GM12878 (cell line): ENCODE results near the gene MRPS21. TPM values are rescaled to one million over a fixed set of nuclear protein-coding genes. Genes with fewer than 3 reads are reported as not detected.
A peak's percentile ranks its signal among the peaks of the same experiment; 100 is the strongest.

Source experiments
- BACH1 ChIP-seq: fragments of 450-650 bp; IDR thresholded peaks from 2 replicates; pipeline ENCODE4 v1.6.1; 2017; ENCODE audit warnings: mild to moderate bottlenecking, borderline replicate concordance
- BCL3 ChIP-seq: IDR thresholded peaks from 2 replicates; pipeline ENCODE4 v1.6.1; 2011; ENCODE audit warnings: borderline replicate concordance, low read depth, mild to moderate bottlenecking, moderate library complexity, low read length; ENCODE audit not compliant: insufficient read depth, poor library complexity, severe bottlenecking
- CBFB ChIP-seq: IDR thresholded peaks from 2 replicates; pipeline ENCODE4 v1.6.1; 2016; ENCODE audit warnings: antibody characterized with exemption, low read depth
- CREM ChIP-seq: IDR thresholded peaks from 2 replicates; pipeline ENCODE4 v1.6.1; 2014; ENCODE audit warnings: antibody characterized with exemption, low read depth
- EGR1 ChIP-seq, 2 experiments: IDR thresholded peaks; 1 replicate in 1 of 2; 2 replicates in 1 of 2; pipeline ENCODE4 v1.6.1; 2011 to 2012; ENCODE audit warnings: low read depth in 2 of 2, low read length in 2 of 2, borderline replicate concordance in 1 of 2, mild to moderate bottlenecking in 1 of 2, moderate library complexity in 1 of 2
- EZH2 ChIP-seq: IDR thresholded peaks from 2 replicates; pipeline ENCODE4 v1.6.1; 2012; ENCODE audit warnings: low read depth, mild to moderate bottlenecking, control low read depth, inconsistent platforms, low read length, borderline replicate concordance; ENCODE audit not compliant: control insufficient read depth
- GABPA ChIP-seq: IDR thresholded peaks from 2 replicates; pipeline ENCODE4 v1.6.1; 2014; ENCODE audit warnings: antibody characterized with exemption, low read depth, mild to moderate bottlenecking, inconsistent platforms
- IKZF1 ChIP-seq: fragments of 450-650 bp; conservative IDR thresholded peaks from 2 replicates; pipeline ENCODE4 v1.6.1; 2017; ENCODE audit warnings: antibody characterized with exemption, mild to moderate bottlenecking
- JUNB ChIP-seq: IDR thresholded peaks from 2 replicates; pipeline ENCODE4 v1.6.1; 2016; ENCODE audit warnings: antibody characterized with exemption, mild to moderate bottlenecking
- KDM1A ChIP-seq: fragments of 200-600 bp; sonication (generic); IDR thresholded peaks from 2 replicates; pipeline ENCODE4 v1.6.1; 2016; ENCODE audit warnings: borderline replicate concordance
- LARP7 ChIP-seq: fragments of 450-650 bp; IDR thresholded peaks from 2 replicates; pipeline ENCODE4 v1.6.1; 2017; ENCODE audit warnings: mild to moderate bottlenecking
- MLLT1 ChIP-seq: fragments of 450-650 bp; IDR thresholded peaks from 2 replicates; pipeline ENCODE4 v1.6.1; 2016; ENCODE audit warnings: mild to moderate bottlenecking
- PML ChIP-seq: IDR thresholded peaks from 2 replicates; pipeline ENCODE4 v1.6.1; 2012; ENCODE audit warnings: low read length, inconsistent platforms
- POLR2A ChIP-seq: IDR thresholded peaks from 2 replicates; pipeline ENCODE4 v1.6.1; 2011; ENCODE audit warnings: low read depth, mild to moderate bottlenecking, low read length
- RELB ChIP-seq: fragments of 450-650 bp; IDR thresholded peaks from 2 replicates; pipeline ENCODE4 v1.6.1; 2017; ENCODE audit warnings: low read depth, mild to moderate bottlenecking, moderate library complexity
- RUNX3 ChIP-seq: IDR thresholded peaks from 2 replicates; pipeline ENCODE4 v1.6.1; 2012; ENCODE audit warnings: low read length, inconsistent platforms
- SMAD1 ChIP-seq: fragments of 450-650 bp; IDR thresholded peaks from 2 replicates; pipeline ENCODE4 v1.6.1; 2018; ENCODE audit warnings: mild to moderate bottlenecking, low read depth; ENCODE audit not compliant: partially characterized antibody
- SMAD5 ChIP-seq: IDR thresholded peaks from 2 replicates; pipeline ENCODE4 v1.6.1; 2016; ENCODE audit warnings: antibody characterized with exemption, low read depth
- SMARCA5 ChIP-seq: fragments of 450-650 bp; IDR thresholded peaks from 2 replicates; pipeline ENCODE4 v1.6.1; 2017; ENCODE audit warnings: mild to moderate bottlenecking
- SUPT20H ChIP-seq: IDR thresholded peaks from 2 replicates; pipeline ENCODE4 v1.6.1; 2011; ENCODE audit warnings: low read depth, mild to moderate bottlenecking, low read length, moderate library complexity, borderline replicate concordance; ENCODE audit not compliant: control insufficient read depth
- WRNIP1 ChIP-seq: IDR thresholded peaks from 2 replicates; pipeline ENCODE4 v1.6.1; 2011; ENCODE audit warnings: low read depth, low read length, improper control_type of control experiment, borderline replicate concordance
- ZNF24 ChIP-seq: fragments of 450-650 bp; IDR thresholded peaks from 2 replicates; pipeline ENCODE4 v1.6.1; 2017; ENCODE audit warnings: antibody characterized with exemption, mild to moderate bottlenecking
- ZNF274 ChIP-seq: IDR thresholded peaks from one replicate; pipeline ENCODE4 v1.8.0; 2011; ENCODE audit not compliant: insufficient read length, insufficient read depth
- polyA plus RNA-seq, 11 experiments: library from polyadenylated mRNA; depleted of rRNA in 4 of 11; unstranded in 6 of 11; stranded (reverse) in 5 of 11; fragments of >200 nt; fragmentation: Nextera tagmentation in 4 of 11; fragmentation: Illumina TruSeq in 1 of 11; extraction: Ambion mirVana in 4 of 11; extraction: Trizol in 1 of 11; gene quantifications; 1 replicate in 1 of 11; 2 replicates in 10 of 11; pipeline versions ENCODE4 v1.2.1 to v1.2.3, GENCODE V29; 2011 to 2016; ENCODE audit warnings: inconsistent platforms in 2 of 11, missing spikeins in 2 of 11, low read depth in 1 of 11
- total RNA-seq, 4 experiments: library from RNA; depleted of rRNA in 3 of 4; stranded (reverse); fragments of >200 nt in 3 of 4; fragmentation: Illumina TruSeq in 1 of 4; extraction: Trizol in 1 of 4; gene quantifications; 2 replicates each; pipeline versions ENCODE4 v1.2.1 to v1.2.3, GENCODE V29; 2013 to 2021
- TF ChIP-seq, protein P1 (sequence below): IDR thresholded peaks from 2 replicates; pipeline ENCODE4 v1.6.1; 2012; ENCODE audit warnings: low read depth, low read length, improper control_type of control experiment
- TF ChIP-seq, protein P2 (sequence below): fragments of 450-650 bp; IDR thresholded peaks from 2 replicates; pipeline ENCODE4 v1.6.1; 2016; ENCODE audit warnings: mild to moderate bottlenecking

The MRPS21 gene
- total and polyA plus RNA-seq, 10 of the 15 experiments (the other 5 are each of a cell fraction or from before 2014, with no cell fraction given): 69.4 to 275 (median 103) TPM

- TF ChIP-seq RUNX3 (peak; percentile 71), CREM (peak; percentile 97), EZH2 (no peak), LARP7 (no peak; the same call in 1 of the 2 replicates), ZNF24 (no peak), JUNB (no peak), WRNIP1 (0 out of 2 replicates have a peak, but pooled peaks have one; percentile 22), EGR1 (IDR thresholded peaks at IDR 0.05; ENCODE audit: borderline replicate concordance in 1 of 2, low read depth in 2 of 2, low read length in 2 of 2) (peak in 1 of 2 experiments; percentile 30; a peak in 1 of 3 replicates), SMARCA5 (no peak), MLLT1 (no peak), BACH1 (no peak), SMAD1 (no peak), ZNF274 (no peak), RELB (peak; percentile 80), CBFB (peak; percentile 84; the same call in 1 of the 2 replicates), SUPT20H (no peak), BCL3 (no peak), PML (peak; percentile 97), POLR2A (peak; percentile 95), KDM1A (no peak), IKZF1 (peak; percentile 65), GABPA (peak; percentile 97), SMAD5 (peak; percentile 96)
- TF ChIP-seq, protein P1, sequence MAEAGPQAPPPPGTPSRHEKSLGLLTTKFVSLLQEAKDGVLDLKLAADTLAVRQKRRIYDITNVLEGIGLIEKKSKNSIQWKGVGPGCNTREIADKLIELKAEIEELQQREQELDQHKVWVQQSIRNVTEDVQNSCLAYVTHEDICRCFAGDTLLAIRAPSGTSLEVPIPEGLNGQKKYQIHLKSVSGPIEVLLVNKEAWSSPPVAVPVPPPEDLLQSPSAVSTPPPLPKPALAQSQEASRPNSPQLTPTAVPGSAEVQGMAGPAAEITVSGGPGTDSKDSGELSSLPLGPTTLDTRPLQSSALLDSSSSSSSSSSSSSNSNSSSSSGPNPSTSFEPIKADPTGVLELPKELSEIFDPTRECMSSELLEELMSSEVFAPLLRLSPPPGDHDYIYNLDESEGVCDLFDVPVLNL: peak; percentile 29; the same call in 1 of the 2 replicates
- TF ChIP-seq, protein P2, sequence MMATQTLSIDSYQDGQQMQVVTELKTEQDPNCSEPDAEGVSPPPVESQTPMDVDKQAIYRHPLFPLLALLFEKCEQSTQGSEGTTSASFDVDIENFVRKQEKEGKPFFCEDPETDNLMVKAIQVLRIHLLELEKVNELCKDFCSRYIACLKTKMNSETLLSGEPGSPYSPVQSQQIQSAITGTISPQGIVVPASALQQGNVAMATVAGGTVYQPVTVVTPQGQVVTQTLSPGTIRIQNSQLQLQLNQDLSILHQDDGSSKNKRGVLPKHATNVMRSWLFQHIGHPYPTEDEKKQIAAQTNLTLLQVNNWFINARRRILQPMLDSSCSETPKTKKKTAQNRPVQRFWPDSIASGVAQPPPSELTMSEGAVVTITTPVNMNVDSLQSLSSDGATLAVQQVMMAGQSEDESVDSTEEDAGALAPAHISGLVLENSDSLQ: peak; percentile 33; the same call in 1 of the 2 replicates
Observed at GRCh38 chr1:150293433-150294253, at the start of gene MRPS21 (continued).
